Raji (cell line): ENCODE results near the gene DOCK1.

Experiments
- POLR2A ChIP-seq: IDR thresholded peaks from 2 replicates; pipeline ENCODE4 v1.6.1; 2011; ENCODE audit warnings: low read depth, low read length, control low read depth; ENCODE audit not compliant: insufficient read depth

The DOCK1 gene

DNA sequence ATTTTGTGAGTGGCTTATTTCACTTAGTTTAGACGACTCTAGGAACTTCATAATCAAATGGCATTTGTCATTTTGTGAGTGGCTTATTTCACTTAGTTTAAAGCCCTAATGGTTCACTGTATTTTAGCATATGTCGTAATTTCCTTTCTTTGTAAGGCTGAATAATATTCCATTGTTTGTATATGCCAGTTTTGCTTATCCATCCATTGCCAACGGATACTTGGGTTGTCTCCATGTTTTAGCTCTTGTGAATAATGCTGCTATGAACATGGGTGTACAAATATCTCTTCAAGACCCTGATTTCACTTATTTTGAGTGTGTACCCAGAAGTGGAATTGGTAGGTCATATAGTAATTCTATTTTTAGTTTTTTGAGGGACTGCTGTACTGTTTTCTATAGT lies 31.8 kb downstream of the DOCK1 start:
- TF ChIP-seq POLR2A, result no peak

DNA sequence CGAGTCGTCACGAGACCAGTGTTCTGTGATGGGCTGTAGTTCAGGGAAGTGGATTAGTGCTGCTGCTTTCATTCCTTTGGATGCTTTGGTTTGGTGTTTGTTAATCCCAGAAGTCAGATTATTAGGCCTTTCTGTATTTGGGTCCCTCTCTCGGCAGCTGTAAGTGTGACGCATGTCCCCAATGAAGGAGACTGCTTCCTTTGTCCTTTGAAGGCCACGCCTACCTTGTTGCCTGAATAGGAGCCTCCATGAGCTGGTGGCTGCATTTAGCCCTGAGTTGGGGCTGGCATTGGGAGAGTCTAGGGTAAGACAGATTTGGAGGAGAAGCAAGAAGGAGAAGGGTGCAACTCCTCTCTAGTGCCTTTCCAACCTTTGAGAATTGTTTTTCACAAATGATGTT lies 34.5 kb downstream of the DOCK1 start:
- no peak for TF ChIP-seq POLR2A

DNA sequence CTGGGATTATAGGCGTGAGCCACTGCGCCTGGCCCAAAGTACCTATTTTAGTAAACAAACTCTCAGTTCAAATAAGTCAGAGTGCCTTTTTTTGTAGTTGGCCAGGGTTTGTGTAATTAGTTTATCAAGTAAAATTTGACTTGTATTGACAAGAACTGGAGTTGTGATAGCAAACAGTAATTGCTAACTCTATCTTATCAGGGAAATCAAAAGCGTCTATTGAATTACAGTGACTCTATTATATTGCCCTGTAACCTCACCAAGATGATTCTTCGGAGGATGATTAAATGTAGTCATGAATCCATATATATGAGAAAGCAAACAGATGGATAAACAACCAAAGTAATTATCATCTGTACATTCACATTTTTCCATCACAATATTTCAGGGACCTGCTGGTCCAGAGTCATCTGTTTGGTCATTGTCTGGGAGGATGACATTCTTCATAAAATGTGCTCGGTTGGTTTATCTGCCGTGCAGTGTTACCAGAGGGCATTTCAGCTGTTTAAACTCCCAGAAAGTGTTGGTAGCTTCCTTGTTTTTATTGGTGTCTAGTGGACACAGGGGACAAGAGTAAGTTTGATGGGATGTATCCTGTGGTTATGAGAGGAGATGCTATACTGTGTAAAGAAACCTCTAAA lies 35.6 kb downstream of the DOCK1 start:
- TF ChIP-seq POLR2A, result no peak

DNA sequence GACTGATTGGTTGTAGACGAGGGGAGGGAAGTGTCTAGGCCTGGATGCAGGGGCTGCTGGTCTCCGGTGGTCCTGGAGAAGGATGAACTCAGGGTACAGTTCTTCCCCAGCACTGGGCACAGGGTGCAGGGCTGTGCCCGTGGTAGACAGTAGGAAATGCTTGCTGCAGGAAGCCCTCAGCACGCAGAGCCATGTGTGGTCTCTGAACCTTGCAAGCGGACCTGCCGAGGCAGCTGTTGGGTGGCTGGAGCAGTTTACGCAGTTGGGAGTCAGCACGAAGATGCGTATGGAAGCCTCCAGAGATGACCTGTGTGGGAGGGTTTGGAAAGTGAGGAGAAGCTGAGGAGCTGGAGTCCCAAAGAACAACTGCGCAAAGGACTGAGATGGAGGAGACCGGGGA lies 39.0 kb downstream of the DOCK1 start:
- TF ChIP-seq POLR2A, result no peak

DNA sequence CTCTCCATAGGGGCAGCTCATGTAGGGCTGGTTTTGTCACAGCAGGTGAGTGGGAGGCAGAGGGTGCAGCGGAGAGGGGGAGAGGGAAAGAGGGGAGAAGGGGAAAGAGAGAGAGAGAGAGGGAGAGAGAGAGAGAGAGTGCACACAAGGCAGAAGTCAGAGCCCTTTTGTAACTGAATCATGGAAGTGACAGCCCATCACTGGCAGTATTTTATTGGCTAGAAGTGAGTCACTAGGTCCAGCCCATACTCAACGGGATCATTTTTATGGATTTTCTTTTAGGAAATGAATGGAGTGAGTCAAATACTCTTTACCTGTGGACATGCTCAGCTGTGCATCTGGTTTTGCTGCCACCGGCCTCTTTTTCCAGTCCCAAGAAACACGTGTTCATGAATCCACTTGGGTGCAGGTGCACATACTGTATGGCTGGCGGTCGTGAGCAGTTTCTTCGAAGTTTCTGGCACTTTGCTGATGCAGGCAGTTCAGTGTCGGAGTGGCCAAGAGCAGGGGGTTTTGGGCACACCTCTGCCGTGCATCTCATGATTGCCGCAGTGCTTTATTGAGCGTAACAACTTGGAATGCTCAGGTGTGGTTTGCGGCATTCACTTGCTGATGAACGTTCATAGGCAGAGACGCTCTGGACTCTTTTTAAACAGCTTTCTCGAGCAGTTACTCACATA lies 40.3 kb downstream of the DOCK1 start:
- no peak for TF ChIP-seq POLR2A

DNA sequence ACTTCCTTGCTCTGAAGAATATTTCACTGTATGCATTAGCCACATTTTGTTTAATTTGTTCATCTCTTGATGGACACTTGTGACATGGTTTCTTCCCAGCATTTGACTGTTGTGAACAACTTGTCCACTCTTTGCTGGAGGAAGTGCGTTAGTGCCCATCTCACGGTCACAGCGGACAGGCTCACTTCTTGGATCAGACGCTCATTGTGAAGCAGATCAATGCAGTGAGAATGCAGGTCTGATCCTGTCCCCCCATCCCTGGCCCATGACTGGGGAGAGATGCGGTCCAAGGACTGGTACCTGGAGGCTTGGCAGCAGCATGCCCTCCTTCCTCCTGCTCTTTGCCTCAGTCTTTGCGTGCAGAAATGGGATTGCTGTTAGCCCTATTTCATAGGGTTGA lies 41.5 kb downstream of the DOCK1 start:
- no peak for TF ChIP-seq POLR2A

DNA sequence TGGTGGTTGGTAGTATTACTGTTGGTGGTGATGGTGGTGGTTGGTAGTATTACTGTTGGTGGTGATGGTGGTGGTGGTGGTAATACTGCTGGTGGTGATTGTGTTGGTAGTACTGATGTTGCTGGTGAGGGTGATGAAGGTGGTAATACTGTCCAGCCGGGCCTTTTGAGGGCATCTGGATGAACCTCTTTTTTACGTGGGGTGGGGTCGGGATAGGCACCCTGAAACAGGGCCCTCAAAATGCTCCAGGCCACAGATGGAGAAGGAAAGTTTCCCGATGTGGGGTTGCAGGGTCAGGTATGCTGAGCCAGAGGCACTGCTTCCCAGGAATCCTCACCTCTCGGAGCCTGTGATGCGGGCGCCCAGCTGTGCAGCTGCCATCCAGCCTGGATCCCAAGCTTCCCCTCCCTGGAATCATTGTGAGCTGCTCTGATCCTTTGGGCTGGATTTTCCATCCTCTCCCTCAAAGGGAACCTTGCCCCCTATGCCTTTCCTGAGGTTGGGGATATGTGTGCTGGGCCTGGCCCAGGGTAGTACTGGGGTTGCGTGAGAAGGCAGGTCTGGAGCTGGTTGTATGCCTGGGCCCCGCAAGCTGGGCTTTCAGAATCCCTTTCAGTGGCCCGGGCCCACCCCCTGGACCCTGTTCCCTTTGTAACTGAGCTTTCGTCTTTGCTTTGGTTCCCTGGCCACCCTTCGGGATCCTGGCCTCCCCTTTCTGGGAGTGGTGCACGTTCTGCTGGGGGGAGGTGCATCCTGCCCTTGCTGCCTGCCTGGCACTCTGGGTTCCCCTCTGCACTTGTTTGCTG lies 43.3 kb downstream of the DOCK1 start:
- no peak for TF ChIP-seq POLR2A

DNA sequence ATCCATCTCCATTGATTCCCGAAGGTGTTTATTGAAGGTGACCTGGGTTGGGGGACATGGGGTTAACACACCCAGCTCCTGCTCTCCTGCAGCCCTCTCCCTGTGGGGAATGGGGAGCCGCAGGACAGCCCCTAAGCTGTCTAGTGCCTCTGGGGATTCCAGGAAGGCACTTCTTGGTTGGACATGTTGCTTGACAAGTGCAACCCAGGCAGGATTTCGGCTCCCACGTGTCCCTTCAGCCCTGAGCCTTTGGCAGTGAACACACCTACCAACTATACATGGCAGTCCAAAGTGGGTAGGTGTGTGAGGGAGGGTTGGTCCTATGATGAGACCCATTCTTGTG lies 43.9 kb downstream of the DOCK1 start:
- no peak for TF ChIP-seq POLR2A

DNA sequence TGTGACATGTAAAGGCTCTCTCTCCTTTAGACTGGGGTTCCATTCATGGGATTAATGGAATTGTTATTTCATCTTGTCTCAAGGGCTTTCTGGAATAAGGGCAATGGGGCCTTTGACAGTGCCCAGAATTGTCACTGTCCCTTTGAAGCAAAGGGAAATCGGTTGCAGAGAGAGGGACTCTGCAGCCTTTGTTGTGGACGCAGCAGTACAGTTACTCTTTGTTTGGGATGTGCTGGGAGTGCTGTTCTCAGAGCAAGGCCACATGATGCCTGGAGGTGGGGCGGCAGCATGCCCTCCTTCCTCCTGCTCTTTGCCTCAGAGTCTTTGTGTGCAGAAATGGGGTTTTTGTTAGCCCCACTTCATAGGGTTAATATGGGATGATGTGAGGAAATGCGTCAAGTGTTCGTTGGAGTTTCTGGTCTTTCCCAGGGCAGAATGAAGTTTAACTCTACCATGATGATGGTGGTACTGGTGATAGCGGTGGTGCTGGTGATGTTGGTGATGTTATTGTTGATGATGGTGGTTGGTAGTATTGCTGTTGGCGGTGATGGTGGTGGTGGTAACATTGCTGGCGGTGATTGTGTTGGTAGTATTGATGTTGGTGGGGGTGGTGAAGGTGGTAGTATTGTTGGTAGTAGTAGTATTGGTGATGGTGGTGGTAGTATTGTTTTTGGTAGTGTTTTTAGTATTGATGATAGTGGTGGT lies 45.3 kb downstream of the DOCK1 start:
- TF ChIP-seq POLR2A, result no peak

DNA sequence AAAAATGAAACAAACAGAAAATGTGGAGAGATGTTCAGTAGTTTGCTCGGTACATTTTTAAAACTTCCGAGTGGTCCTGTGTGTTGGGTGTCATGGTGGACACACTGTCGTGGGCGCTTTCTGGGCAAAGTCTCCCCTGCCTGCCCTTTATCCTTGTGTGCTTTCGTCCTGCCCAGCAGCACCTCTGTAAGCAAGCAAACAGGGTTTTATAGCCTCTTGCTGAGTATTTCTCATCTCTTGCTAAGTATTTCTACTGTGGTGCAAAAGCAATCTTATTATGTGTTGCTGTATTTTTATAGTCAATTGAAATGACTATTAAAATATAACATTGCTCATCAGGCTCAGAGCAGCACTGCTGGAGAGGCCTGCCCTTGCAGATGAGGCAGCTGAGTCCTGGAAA lies 48.7 kb downstream of the DOCK1 start:
- no peak for TF ChIP-seq POLR2A

DNA sequence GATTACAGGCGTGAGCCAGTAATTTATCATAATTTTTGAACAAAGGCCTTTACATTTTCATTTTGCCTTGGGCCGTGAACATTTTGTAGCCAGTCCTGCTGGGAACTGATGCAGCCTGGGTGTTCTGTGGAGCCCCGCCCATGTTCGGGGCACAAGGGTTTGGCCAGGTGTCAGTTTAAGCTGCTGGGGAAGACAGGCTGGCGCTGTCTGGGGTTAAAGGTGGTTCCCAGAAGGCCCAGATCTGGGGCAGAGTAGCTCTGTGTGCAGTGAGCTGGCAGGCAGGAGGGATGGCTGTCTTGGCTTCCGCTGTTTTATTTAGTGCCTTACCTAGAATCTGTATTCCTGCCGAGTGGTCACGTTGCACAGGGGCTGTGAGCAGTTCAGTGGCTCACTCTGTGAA lies 50.2 kb downstream of the DOCK1 start:
- no peak for TF ChIP-seq POLR2A

DNA sequence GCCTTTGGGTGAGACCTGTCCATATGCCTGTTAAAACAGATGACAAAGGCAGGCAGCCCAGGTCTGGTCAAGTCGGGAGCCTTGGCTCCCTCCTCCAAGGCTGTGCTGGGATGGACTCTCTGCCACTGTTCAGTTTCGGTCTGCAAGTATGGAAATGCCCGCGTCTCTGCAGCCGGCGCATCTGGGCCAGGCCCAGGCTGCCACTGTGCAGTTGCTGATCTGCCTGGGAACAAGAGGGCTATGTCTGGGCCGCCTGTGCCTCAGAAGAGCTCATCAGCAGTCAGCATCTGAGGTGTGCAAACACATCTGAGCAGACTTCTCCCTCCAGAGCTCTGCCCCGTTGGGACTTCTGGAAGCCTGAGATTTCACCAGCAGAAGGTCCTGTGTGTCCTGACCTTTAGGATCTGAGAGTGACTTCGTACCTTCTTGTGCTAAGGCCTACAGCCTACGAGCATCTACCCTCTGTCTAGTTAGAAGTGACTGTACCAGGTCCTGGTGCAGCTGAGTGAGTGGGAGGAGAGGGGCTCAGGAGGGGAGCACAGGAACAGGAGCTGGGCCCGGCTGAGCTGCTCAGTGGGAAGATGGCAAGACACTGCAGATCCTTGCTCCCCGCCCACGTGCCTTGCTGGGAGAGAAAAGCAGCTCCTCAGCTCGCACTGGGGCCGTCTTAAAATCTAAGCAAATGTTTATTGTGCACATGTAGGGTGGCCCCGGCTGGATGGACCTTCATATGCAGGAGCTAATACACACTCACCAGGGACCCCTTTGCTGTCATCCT lies 50.9 kb downstream of the DOCK1 start:
- TF ChIP-seq POLR2A, result no peak

DNA sequence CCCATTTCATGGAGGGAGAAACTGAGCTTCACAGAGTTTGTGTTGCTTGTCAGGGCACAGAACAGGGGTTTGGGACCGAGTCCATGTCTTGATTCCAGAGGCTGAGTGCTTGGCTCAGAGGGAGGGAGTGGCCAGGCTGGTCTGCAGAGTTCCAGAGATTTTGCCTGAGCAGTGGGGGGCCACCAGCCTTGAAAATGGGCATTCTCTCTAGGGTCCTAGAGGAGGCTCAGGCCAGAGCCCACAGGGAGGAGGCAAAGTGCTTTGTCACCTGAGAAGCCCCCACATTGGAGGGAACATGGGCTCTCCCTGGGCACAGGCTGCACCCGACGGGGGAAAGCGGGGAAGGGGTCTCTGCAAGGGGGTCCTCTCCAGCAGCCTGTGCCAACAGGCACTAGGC lies 51.5 kb downstream of the DOCK1 start:
- no peak for TF ChIP-seq POLR2A

DNA sequence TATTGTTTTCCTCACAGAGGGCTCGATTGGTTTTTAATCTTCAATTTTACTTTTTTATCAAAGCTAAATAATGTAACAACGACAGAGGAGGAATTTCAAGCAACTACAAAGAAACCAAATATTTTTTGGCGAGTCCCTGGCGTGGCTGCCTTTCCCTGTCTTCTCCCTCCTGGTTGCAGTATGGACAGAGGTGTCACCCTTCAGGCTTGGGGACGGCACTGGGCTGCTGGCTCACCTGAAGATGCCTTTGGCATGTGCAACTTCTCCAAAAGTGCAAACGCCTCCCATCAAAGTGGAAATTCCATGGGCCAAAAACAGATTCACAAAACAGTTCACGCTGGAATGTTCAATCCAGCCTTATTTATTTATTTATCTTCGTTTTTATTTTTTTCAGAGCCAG lies 51.9 kb downstream of the DOCK1 start:
- no peak for TF ChIP-seq POLR2A

DNA sequence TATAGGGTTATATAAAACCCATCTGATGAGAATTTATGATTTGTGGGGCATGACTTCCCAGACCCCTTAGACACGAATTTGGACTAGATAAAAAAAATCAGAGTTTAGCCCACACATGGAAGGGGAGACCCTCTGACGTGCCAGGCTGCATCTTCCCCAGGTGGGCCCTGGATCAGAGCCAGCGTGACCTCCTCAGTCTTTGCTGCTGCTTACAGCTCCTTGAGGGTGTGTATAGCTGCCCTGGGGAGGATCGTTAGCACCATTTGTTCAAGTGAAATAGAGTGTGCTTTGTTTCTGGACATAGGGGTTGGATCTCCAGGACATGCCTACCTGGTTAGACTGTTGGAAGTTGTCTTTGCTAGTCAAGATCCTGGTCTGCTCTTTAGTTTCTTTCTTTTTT lies 54.2 kb downstream of the DOCK1 start:
- TF ChIP-seq POLR2A, result no peak
